ENCODE measurements around the gene KRTAP2-4.
"Not testable (repeated sequence)": the region's sequence is repeated elsewhere in the genome, so short reads cannot be mapped to it uniquely, and the experiment has no call there.

The KRTAP2-4 gene

DNA sequence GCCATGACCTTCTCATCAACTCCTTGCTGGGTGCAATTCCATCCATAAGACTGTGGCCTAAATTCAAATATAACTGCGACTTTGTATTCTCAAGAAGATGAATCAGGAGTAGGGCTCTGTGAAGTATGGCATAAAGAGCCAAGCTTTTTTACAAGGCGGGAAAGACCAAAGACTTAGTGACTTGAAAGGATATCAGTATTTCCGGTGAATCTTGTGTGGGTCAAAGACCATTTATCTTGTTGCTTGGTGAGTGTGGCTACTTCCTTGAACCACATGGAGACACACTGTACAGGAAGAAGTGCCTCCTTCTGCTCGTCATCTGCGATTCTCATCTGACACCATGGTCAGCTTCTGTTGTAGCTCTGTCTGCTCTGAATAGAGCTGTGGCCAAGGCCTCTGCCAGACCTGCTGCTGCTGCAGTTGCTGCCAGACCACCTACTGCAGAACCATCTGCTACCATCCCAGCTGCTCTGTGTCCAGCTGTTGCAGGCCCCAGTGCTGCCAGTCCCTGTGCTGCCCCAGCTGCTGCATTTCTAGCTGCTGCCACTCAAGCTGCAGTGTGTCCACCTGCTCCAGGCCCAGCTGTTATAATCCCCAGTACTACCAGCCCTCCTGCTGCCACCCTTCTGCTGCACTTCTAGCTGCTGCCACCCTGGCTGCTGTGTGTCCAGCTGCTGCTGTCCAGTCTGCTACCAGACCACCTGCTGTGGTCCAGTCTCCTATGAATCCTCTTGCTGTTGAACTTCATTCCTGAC is 6.1 kb upstream of the KRTAP2-4 start:
- no peak for DNase-seq

DNA sequence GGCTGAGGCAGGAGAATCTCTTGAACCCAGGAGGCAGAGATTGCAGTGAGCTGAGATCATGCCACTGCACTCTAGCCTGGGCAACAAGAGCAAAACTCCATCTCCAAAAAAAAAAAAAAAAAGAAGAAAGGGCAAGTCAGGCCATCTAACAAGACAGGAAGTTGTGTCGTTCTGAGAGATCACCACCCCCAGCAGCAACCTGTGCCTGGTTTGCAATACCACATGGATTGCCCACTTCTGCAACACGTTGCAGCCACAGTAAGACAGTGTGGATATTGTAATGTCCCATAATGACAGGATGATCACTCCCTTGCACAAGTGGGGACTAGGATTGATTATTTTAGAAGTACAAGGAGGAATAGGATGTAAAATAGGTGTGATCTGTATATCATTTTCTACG is 3.4 kb upstream of the KRTAP2-4 start:
- DNase-seq = no peak

DNA sequence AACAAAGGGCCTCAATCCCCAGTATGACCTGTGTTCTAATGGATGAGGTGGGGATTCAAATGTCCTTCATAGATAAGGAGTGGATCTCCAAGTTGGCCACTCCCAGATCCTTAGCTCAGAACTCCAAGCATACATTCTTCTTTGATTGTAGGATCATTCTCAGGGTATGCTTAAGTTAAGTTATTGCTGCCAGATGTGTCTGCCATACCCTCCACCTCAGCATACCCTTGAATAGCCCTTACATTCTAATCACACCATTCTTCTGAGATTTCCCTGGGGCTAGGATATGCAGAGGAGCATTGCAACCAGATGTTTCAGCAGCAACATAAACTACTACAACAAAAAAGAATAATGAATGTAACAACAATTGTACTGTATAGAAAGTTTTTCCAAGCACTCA is 1.6 kb upstream of the KRTAP2-4 start:
- DNase-seq = no peak

DNA sequence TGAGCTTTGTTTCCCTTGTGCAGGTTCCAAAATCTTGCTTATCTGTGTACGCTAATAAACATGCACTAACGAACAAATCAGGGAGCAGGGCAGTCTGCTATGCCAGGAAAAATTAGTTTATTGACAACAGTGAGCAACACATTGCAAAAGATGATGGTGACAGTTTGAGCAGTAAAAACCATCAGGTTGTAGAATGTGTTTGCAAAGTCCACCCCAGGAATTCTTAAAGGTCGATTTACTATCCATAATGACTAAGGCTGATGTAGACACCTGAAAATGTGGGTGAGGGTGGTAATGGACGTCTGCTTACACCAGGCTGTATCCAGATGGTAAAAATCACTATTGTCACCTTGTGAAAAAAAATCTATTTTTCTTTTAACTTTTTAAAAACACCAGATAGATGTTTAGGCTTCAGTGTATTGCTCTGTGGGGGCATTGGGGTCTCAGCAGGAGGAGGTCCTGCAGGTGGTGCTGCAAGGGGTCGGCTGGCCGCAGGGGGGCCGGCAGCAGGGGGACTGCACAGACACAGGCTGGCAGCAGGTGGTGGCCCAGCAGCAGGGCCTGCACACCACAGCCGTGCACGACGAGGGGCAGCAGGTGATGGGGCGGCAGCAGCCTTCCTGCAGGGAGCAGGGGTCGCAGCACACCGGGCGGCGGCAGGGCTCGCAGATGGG is 526 bp downstream of the KRTAP2-4 start:
- DNase-seq = not testable (repeated sequence)

DNA sequence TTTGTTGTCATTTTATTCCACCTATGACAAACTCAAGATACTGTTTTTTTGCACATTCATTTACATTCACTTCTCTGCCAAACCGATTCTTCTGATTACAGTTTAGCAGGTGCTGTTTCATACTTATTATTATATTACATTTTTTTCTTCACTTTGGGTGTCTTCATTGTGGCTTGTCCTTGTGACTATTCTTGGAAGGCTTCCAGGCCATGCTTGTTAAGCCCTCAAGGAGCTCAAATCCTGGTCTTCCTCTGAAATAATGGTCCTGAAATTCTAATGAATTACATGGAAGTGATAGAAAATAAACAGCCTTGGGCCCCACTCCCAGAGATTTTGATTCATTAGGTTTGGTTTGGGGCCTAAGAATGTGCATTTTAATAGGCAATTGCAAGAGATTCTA is 1.4 kb downstream of the KRTAP2-4 start:
- no peak for DNase-seq

DNA sequence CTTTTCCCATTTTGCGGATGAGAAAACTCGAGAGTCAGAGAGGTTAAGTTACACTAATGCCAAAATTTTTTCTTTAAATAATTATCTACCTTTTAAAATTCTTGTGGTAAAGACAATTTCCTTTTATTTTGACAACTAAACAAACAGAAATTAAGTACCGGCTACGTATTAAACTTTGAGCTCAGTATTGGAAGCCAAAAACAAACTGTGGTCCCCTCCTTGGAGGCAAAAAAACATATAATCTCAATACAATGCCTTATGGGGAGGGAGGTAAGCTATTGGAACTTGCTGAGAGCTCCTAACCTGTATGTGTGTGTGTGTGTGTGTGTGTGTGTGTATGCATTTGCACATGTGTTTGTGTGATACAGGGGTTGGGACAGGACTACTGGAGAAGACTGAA is 2.2 kb downstream of the KRTAP2-4 start:
- no peak for DNase-seq

DNA sequence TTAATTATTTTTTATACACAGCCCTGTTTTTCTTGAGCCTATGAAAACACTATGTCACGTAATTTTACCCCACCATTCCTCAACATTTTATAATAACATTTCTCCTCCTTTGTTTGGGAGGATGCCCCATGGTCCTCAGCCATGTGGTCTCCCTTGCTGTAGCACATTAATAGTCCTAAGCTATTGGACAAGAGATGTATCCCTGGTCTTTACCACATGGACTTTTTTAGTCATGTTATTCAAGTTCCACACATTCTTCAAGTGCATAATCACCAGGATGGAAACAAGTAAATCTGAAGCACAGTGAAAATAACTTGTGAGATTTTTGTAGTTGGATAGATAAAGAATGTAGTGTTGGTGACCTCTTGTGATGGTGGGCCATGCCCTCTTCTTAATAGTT is 3.7 kb downstream of the KRTAP2-4 start:
- DNase-seq = no peak

DNA sequence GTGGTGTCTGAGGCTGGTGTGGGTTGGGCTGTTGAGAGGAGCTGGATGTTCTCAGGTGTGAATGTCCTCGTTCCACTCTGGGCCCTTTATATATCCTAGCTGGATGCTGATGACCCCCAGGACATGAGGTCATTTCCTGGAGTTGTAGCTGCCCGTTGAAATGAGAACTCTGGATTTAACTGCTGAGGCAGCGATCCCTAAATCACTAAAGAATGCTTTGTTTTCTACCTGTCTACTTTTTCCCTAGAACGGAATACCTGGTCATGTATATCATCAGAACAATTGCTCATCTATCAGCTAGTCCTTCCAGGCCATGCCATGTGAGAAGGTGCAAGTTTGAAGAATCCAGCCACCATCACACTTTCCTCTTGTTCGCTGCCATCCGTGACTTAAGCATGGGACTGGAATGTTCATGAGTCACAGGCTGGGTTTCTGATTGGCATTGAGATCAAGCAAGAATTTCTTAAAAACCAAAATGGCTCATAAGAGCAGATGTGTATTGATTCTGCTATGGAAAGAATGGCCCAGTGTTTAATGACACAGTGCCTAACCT is 5.6 kb downstream of the KRTAP2-4 start, which contains the start of gene KRTAP2-3:
TSS of gene KRTAP2-3 (minus strand) at position 63 of the 553 bp plus-strand sequence. CDS start 64 bp downstream, outside the sequence.
- DNase-seq = peak; percentile 93

DNA sequence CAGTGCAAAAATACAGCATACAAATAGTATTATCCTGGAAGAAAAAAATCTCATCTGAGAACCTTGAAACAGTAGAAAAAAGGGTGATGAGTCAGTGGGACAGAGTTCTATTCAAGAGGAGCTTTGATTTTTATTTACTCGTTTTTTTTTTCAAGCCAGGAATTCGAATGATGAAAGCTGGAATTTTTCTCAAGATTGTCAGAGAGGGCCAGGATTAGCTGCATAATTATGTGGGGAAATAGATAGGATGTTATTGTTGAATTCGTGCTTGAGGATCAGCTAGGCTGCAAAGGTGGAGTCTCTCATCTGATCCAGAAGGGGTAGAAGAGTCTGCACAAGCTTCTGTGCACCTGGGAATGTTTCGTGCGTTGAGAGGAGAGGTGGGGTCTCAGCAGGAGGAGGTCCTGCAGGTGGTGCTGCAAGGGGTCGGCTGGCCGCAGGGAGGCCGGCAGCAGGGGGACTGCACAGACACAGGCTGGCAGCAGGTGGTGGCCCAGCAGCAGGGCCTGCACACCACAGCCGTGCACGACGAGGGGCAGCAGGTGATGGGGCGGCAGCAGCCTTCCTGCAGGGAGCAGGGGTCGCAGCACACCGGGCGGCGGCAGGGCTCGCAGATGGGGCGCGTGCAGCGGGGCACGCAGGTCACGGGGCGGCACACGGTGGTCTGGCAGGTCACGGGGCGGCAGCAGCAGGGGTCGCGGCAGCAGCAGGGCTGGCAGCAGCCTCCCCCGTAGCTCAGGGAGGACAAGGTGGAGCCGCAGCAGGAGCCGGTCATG is 6.2 kb downstream of the KRTAP2-4 start:
- DNase-seq = peak; percentile 63

DNA sequence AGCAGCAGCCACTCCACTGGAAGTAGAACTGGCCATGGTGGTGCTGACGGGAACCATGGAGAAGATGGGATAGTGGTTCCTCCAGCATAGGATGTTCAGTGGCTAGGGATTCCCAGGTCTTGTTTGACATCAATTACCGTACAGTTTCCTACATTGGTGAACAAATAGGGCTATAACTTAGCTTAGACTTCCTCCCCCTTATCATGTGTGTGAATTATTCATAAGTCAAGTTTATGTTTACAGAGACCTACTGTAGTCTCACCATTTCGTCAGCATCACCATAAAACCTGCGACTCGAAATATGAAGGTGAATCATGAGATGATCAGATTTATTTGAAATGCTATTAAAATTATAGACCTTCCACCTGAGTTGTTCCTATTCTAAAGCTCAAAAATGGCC is 6.9 kb downstream of the KRTAP2-4 start:
- no peak for DNase-seq

DNA sequence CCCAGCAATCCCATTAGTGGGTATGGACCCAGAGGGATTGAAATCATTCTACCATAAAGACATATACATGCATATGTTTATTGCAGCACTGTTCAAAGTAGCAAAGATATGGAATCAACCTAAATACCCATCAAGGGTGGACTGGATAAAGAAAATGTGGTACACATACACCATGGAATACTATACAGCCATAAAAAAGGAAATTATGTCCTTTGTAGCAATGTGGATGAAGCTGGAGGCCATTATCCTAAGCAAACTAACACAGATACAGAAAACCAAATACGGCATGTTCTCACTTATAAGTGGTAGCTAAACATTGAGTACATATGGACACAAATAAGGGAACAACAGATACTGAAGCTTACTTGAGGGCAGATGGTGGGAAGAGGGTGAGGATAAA is 8.1 kb downstream of the KRTAP2-4 start:
- DNase-seq = no peak

DNA sequence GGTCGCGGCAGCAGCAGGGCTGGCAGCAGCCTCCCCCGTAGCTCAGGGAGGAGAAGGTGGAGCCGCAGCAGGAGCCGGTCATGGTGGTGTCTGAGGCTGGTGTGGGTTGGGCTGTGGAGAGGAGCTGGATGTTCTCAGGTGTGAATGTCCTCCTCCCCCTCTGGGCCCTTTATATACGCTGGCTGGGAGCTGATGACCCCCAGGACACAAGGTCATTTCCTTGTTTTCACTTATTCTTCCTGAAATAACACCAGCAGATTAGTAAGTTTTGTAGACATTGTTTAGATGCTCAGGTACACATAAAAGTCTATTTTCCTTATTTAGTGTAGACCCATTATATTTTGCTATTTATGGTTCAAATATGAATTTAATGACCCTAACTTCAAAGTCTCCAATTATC is 10.5 kb downstream of the KRTAP2-4 start, which contains the start of gene KRTAP2-2:
TSS of gene KRTAP2-2 (minus strand) at position 101 of the 400 bp plus-strand sequence. CDS start at position 82, 19 bp downstream.
- not testable (repeated sequence) for DNase-seq

DNA sequence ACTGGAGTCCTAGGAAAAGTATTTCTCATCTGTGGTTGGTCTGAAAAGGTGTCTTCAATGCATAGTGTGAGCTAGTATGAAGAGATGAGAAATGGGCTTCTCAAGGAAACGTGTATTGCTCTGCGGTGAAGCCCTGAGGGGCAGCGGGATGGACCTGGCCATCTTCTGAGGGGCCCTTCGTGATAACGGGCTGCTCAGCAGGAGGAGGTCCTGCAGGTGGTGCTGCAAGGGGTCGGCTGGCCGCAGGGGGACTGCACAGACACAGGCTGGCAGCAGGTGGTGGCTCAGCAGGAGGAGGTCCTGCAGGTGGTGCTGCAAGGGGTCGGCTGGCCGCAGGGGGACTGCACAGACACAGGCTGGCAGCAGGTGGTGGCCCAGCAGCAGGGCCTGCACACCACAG is 11.1 kb downstream of the KRTAP2-4 start:
- DNase-seq = not testable (repeated sequence)

DNA sequence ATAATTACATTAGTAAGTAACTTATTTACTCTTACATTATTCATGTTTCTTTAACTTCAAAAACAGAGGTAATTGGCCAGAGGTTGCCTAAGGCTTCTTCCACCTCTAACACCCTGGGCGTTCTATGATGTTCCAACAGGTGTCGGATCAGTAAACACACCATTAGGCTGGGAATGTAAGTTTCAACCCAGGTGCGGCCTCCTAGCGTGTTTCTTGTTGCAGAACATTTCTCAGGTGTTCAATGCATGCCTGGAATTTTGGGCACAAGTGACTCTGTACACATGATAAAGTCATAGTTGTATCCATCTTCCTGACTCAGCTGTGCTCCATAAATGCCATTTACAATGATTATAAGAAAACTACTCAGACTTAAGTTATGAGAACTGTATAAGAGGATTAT is 11.7 kb downstream of the KRTAP2-4 start:
- no peak for DNase-seq

DNA sequence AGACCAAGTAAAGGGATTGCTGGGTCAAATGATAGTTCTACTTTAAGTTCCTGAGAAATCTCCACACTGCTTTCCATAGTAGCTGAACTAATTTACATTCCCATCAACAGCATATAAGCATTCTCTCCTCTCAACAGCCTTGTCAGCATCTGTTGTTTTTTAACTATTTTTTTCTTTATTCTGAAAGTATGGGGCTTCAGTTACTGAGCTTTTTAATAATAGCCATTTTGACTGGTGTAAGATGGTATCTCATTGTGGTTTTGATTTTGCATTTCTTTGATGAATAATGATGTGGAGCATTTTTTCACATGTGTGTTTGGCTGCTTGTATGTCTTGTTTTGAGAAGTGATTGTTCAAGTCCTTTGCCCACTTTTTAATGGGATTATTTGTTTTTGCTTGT is 13.1 kb downstream of the KRTAP2-4 start:
- no peak for DNase-seq

DNA sequence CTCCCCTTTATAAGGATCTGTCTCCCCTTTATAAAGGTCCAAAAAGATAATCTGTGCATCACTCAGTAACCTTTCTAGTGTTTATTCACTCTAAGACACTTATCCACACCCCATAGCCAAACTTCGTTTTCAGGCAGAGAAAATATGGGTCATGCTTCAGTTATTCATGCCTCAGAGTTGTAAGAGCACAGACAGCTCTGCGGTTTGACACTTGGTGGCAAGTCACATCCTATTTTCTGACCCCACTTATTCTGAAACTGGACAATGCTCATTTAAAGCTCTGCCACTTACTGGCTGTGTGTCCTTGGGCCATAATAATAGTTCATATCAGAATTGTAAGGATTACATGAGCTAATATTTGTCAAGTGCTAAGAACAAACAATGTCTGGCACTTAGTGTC is 16.6 kb downstream of the KRTAP2-4 start:
- no peak for DNase-seq

DNA sequence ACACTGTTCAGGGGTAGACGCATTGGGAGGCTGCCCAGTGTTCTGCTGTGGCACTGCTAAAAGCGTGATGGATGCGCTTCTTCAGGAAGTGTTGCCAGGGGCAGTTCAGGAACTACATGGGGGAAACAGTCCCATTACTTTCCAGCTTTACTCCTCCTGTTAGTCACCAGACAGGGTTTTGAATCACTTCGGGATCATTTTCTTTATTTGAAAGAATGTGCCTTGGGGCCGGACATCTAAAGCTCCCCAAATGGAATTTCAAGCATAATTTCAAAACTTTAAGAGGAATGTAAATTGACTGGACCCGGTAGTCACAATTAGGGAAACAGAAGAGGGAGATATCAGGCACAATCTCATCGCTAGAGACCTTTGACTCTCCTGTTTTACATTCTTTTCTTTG is 17.2 kb downstream of the KRTAP2-4 start:
- peak; percentile 92 for DNase-seq

DNA sequence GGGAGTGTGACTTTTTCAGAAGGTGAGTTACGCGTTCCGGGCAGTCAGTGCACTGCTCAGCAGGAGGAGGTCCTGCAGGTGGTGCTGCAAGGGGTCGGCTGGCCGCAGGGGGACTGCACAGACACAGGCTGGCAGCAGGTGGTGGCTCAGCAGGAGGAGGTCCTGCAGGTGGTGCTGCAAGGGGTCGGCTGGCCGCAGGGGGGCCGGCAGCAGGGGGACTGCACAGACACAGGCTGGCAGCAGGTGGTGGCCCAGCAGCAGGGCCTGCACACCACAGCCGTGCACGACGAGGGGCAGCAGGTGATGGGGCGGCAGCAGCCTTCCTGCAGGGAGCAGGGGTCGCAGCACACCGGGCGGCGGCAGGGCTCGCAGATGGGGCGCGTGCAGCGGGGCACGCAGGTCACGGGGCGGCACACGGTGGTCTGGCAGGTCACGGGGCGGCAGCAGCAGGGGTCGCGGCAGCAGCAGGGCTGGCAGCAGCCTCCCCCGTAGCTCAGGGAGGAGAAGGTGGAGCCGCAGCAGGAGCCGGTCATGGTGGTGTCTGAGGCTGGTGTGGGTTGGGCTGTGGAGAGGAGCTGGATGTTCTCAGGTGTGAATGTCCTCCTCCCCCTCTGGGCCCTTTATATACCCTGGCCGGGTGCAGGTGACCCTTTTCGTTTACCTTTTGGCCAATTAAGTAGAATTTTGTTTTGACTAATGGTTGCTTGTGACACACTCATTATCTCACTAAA is 18.8 kb downstream of the KRTAP2-4 start, which contains the start of gene KRTAP2-1:
TSS of gene KRTAP2-1 (minus strand) at position 582 of the 731 bp plus-strand sequence. CDS start at position 533, 49 bp downstream.
- DNase-seq = not testable (repeated sequence)

DNA sequence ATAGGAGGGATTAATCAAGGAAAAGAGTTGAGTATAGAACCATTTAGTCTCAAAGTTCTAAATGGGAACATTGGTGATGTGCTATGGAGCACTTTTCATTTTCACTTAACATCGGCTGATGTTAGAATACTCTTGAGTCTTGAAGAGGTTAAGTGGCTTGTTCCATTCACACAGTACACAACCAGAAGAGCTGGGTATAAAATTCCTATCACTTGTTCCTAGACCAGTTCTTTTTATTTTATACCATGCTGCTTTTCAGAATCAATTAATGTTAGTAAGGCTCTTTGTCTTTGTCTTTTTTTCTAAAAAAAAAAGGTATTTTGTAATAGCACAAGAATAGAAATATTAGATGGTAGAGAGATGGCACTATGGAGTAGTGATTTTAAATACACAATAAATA is 22.7 kb downstream of the KRTAP2-4 start:
- no peak for DNase-seq

DNA sequence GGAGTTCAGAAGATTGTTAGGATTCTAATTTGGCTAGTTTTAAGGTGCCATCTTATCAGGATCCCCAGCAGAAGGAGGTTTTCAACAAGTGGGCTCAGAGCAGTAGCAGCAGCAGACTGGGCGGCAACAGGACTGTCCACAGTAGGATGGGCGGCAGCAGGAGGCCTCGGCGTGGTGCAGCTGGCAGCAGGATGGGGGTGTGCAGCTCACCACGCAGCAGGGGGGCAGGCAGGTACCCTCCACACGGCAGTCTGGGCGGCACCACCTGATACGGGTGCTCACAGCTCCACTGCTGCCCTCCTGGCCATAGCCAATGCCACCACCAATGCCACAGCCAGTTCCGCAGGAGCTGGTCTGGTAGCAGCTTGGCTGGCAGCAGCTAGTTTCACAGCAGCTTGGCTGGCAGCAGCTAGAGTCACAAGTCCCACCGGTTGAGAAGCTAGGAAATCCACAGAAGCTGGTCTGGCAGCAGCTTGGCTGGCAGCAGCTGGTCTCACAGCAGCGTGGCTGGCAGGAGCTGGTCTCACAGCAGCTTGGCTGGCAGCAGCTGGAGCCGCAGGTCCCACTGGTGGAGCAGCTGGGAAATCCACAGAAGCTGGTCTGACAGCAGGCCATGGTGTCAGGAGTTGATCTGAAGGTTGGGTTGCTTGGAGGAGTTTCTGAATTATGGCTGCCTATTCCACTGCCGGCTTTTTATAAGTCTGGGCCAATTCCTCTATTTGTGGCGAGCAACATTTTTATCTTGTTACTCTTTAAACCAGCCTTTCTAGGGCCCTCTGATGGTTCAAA is 24.7 kb downstream of the KRTAP2-4 start, which contains the start of gene KRTAP1-1:
TSS of gene KRTAP1-1 (minus strand) at position 668 of the 789 bp plus-strand sequence. CDS start at position 615, 53 bp downstream.
- DNase-seq = not testable (repeated sequence)

DNA sequence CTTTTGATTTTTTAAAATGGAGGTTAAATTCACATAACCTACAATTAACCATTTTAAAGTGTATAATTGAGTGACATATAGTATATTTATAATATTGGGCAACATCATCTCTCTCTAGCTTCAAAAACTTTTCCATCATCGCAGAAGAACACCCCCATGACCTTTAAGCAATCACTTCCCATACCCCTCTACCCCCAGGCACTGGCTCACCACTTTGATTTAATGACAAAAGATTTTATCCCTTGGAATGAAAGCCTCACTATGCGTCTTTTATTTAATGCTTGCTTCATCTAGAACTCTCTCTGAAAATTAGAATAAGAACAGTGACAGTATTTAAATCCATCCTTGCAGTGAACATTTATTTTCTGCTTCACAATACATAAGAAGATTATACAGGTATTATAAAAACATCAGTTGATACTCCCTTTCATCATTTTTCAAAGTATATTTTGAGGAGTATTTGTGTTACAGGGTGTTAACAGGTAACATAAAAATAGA is 27.8 kb downstream of the KRTAP2-4 start:
- DNase-seq = no peak

Data from islet precursor cell (in vitro differentiated cells).